GM18499 (cell line): Measurements from ENCODE around the gene NHSL2.

ENCODE experiments used
- ATAC-seq: cut with Tn5 transposase; IDR thresholded peaks from one replicate; pipeline ENCODE4 v1.9.1; 2021; ENCODE audit warnings: moderate number of reproducible peaks; ENCODE audit not compliant: insufficient read depth, unreplicated experiment

Gene NHSL2

DNA sequence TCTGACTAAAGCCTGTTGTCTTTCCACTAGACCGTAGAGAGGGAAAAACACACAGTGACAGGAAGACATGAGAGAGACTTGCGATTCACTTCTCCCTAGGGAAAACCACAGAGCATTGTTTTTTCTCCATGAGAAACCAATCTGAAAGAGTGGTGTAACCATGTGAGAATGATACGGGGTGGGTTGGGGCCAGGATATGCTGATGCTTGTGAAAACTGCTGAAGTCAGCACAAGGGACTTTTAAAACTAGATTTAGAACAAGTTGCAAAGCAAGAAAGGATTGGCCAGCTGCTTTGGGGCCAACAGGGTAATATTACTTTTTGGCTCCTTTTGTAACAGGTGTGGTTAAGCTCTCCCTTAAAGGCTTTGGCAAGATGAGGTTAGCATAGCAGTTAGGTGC, 66.1 kb downstream of the NHSL2 start:
- no peak for ATAC-seq

DNA sequence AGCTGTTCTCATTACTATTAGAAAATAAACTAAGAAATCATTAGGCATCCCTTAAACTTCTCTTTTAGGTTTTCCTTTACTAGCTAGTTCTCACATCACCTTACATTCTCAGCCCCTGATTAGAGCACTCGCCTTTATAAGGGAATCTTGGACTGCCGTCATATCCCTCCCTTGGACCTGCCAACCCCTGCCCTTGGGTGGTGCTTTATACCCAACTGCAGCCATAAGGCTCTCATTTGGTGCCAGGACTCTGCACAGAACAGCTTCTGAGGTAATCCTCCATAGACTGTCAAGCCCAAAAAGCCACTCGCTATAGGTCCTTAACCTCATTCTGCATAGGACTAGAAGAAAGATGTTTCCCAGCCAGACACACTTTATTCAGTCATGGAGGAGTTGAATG, 67.5 kb downstream of the NHSL2 start:
- no peak for ATAC-seq

GRCh38 chrX:71989768-71990426, 79.3 kb downstream of the NHSL2 start:
- ATAC-seq = no peak

- ATAC-seq = no peak
Observed at GRCh38 chrX:71990518-71990917, 79.9 kb downstream of the NHSL2 start.

GRCh38 chrX:71991164-71991563, 80.5 kb downstream of the NHSL2 start:
- ATAC-seq = no peak

DNA sequence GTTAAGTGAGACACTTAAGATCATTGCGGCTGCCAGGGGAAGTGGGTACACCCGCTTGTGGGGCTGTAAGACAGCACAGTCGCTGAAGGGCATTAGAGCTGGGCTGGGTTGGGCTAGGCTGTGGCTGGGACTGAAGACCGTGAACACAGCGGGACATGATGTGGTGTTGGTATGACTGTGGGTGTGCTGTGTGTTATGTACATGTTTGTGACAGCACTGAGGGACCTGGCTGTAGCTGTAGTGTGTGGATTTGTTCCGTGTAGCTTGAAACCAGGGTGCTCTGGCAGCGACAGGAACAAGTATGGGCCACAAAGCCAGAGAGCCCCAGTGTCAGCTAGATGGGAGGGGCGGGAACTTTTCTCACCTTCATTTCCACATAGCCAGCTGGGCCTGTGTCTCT, 82.1 kb downstream of the NHSL2 start:
- ATAC-seq = no peak

DNA sequence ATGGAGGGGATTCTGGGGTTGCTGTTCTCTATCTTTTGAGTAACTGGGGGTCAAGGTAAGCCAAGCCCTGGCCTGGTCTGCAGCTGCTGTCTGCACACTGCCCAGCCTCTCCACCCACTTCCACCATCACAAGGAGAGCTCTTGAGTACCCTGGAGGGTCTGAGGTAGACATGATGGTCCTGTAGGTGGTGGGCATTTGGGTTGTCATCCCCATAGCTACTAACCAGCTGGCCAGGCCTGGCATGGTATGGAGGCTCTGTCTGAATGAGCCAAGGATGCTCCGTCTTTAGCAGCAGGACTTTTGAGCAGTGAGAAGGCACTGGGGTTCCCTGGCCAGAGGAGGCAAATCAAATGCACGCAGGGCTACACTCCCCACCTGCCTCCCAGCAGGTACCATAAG, 82.7 kb downstream of the NHSL2 start:
- no peak for ATAC-seq

DNA sequence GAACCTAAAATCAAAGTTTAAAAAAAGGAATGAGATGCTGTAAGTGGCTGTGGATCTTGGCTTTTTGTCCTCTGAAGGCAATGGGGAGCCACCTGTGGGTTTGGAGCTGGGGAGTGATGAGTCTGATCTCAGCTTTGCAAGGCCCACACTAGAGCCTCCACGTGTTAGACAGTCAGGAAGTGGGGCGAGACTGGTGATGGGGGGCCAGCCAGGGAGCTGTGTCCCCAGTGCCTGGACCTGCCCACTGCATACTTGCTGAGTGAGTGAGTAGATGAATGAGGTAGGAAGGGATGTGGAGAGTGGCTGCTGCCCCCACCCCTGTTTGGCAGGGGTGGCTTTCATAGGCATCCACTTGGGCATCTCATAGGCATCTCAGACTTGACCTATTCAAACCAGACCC, 84.0 kb downstream of the NHSL2 start:
- no peak for ATAC-seq

DNA sequence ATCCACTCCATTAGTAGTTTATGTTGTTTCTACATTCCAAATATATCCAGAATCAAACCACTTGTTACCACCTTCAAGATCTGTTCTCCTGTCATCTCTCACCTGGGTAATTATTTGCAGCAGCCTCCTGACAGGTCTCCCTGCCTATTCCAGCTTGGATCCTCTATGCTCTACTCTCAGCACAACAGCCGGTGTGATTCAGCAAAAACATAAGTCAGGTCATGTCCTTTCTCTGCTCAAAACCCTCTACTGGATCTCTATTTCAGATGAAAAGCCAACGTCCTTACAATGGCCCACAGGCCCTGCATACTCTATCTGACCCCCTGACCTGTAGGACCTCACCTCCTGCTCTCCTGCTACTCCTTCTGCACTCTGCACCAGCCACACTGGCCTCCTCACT, 84.5 kb downstream of the NHSL2 start:
- ATAC-seq = no peak

DNA sequence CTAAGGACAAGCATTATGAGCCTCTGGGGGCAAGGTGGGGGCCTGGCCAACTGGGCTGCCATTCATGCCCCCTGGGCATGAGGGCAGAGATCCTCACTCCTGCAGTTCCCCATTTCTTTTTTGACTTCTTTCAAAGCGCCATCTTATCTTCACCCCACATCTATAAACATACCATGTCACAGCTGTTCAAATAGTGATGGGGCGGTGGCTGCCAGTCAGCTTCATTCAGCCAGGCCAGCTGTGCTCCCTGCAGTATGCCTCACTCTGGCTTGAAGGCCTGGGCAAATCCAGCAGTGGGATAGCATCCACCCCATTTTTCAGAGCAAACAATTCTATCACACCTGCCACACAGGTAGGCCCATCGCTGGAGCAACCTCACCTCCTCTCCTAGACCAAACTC, 85.5 kb downstream of the NHSL2 start:
- ATAC-seq = no peak

GRCh38 chrX:71996826-71997225, 86.2 kb downstream of the NHSL2 start:
- no peak for ATAC-seq

DNA sequence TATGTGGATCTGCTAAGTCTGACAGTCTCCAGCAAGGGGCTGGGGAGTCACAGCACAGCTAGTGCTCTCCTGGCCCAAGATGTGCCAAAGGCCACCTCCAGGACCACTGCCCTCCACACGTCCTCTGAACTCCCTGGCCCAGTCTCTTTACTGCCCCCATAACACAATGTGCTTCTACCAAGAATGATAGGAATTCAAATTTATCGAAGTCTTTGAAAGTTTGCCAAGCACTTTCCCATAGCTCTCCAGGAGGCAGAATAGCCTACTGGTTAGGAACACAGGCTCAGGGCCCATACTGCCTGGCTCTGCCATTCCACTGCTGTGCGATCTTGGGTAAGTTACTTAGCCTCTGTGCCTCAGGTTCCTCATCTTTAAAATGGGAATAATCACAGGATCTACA, 86.7 kb downstream of the NHSL2 start:
- ATAC-seq = no peak

GRCh38 chrX:71998836-71999509, 88.3 kb downstream of the NHSL2 start:
- no peak for ATAC-seq

DNA sequence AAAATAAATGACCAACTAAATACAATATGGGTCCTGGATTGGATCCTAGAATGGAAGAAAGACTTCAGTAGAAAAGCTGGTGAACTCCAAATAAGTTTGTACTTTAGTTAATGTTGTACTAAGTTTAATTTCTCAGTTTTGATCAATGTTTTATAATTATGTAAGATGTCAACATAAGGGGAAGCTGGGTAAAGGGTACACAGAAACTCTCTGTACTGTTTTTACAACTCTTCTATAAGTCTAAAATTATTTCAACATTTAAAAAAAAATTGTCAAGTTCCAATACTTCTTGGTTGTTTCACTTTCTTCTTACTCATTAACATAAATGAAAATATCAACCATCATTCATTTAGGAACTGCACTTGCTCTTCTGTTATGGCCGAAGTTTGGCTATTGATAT, 88.9 kb downstream of the NHSL2 start:
- no peak for ATAC-seq

- no peak for ATAC-seq
Observed at GRCh38 chrX:72001471-72001870, 90.8 kb downstream of the NHSL2 start.

- ATAC-seq = no peak
Observed at GRCh38 chrX:72001906-72002305, 91.3 kb downstream of the NHSL2 start.

DNA sequence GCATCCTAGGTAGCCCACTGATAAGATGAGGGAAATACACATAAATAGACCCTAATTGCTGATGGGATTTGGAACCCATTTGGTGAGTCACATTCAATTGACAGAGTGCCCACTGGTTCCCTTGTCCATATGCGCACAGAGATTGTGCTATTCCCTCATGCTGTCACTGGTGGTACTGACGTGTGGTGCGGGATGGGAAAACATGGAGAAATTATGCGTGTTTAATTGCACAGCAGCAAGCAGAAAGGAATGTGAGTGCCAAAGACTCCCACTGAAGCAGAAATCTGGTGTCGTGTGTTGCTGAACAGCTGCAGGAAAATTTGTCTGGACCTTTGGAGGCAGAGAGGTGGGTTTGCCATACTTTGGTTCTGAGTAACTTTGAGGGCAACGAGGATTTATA, 92.2 kb downstream of the NHSL2 start:
- no peak for ATAC-seq

GRCh38 chrX:72003811-72004750, 93.4 kb downstream of the NHSL2 start:
- ATAC-seq = no peak

GRCh38 chrX:72005046-72005445, 94.4 kb downstream of the NHSL2 start:
- no peak for ATAC-seq

- no peak for ATAC-seq
Observed at GRCh38 chrX:72006461-72006860, 95.8 kb downstream of the NHSL2 start.

- ATAC-seq = no peak
Observed at GRCh38 chrX:72009731-72010130, 99.1 kb downstream of the NHSL2 start.
